Colonic mucosa (tissue), 4 donors: ENCODE measurements around the gene SPTBN1. TPM values are rescaled to one million over a fixed set of nuclear protein-coding genes. Genes with fewer than 3 reads are reported as not detected.

Experiments used
- DNase-seq: peaks from one replicate; pipeline ENCODE4 v3.0.0-alpha.2; 2020
- H3K27ac ChIP-seq: fragments of 200-600 bp; one replicate; pipeline ENCODE4 v1.8.0; 2021
- H3K27me3 ChIP-seq: fragments of 200-600 bp; one replicate; pipeline ENCODE4 v1.8.0; 2021
- H3K36me3 ChIP-seq: fragments of 200-600 bp; one replicate; pipeline ENCODE4 v1.8.0; 2021
- H3K4me1 ChIP-seq: fragments of 200-600 bp; one replicate; pipeline ENCODE4 v1.8.0; 2021; ENCODE audit warnings: mild to moderate bottlenecking
- H3K4me3 ChIP-seq: fragments of 200-600 bp; one replicate; pipeline ENCODE4 v1.8.0; 2021
- H3K9ac ChIP-seq, 2 donors: one replicate each; pipeline ENCODE4 v1.7.0; 2013; ENCODE audit warnings: control low read depth in 2 of 2, low read depth in 2 of 2, low read length in 2 of 2
- H3K9me3 ChIP-seq: fragments of 200-600 bp; one replicate; pipeline ENCODE4 v1.8.0; 2021
- intact Hi-C: fragments of 100-400 bp; cut with DNase I; formaldehyde crosslinking; loops from one replicate; pipeline ENCODE4 v1.14.1; 2022
- total RNA-seq, 2 donors: library from RNA; stranded (reverse); fragmentation: NEBNext Ultra II Directional in 1 of 2; extraction: Animal tissue kit (Norgen Biotek cat#: 25700) in 1 of 2; gene quantifications; one replicate each; pipeline ENCODE4 v1.2.1, GENCODE V29; 2021
- TF ChIP-seq, protein P1 (sequence below): fragments of 200-600 bp; IDR thresholded peaks from one replicate; pipeline ENCODE4 v1.8.0; 2022; ENCODE audit warnings: antibody characterized with exemption, mild to moderate bottlenecking
- donor health status: healthy.
- donor health status: DM: no; HTN: no; CAD: no.
- donor health status: DM: no; HTN: no; CAD: no.

Gene SPTBN1
- total RNA-seq, 2 donors from 2014 or later = 325 to 338 TPM

DNA sequence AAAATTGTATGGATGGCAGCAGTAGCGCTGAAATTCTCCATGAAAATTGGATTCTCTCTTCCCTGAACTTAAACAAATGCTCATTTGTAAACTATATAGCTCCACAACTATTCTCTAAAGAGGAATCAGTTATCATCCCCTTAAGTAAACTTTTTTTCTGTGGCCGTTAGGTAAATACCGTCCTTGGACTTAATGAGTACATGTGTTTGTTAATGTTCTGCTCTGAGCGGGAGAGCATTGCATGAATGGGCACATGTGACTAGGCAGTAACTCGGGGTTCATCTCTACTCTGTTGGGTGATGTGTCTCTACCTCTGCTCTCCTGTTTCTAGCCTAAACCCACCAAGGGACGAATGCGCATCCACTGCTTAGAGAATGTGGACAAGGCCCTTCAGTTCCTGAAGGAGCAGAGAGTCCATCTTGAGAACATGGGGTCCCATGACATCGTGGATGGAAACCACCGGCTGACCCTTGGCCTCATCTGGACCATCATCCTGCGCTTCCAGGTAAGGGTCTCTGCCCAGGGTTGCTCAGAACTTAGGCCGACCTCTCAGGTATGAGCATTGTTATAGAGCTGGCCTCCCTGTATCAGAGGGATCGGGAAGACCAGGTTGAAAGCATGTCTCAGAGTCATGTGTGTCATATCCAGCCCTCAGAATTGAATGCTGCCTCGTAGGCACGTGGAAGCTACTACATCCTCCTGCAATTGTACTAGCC is 155.9 kb downstream of the SPTBN1 start:
- TF ChIP-seq, protein P1, sequence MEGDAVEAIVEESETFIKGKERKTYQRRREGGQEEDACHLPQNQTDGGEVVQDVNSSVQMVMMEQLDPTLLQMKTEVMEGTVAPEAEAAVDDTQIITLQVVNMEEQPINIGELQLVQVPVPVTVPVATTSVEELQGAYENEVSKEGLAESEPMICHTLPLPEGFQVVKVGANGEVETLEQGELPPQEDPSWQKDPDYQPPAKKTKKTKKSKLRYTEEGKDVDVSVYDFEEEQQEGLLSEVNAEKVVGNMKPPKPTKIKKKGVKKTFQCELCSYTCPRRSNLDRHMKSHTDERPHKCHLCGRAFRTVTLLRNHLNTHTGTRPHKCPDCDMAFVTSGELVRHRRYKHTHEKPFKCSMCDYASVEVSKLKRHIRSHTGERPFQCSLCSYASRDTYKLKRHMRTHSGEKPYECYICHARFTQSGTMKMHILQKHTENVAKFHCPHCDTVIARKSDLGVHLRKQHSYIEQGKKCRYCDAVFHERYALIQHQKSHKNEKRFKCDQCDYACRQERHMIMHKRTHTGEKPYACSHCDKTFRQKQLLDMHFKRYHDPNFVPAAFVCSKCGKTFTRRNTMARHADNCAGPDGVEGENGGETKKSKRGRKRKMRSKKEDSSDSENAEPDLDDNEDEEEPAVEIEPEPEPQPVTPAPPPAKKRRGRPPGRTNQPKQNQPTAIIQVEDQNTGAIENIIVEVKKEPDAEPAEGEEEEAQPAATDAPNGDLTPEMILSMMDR = no peak
- DNase-seq = no peak
- Histone ChIP-seq H3K9me3 (no peaks in the 10 kb centered on the region), H3K36me3 (no peaks in the 10 kb centered on the region), H3K4me3 (no peak overlapping the region), H3K9ac (no peak overlapping the region), H3K4me1 (peaks cover 5% of the 10 kb centered on the region), H3K27me3 (no peaks in the 10 kb centered on the region), H3K27ac (no peak overlapping the region)
- intact Hi-C loops = no loop called here

DNA sequence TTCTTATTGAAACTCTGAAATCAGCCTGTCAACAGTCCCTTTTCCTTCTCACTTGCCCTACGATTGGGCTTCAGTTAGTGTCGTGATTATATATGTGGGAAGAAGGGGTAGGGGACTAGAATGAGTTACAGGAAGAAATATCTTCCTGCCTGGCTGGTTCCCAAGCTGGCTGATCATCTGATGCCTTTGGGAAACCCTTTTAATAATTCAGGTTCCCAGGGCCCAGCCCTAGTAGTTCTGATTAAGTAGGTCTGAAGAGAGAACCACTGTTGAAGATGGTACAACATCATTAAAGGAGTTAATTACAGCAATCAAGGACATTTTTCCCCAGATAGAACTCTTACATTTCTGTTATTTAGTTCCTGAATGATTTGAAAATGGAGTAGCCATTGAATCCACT is 157.3 kb downstream of the SPTBN1 start:
- TF ChIP-seq, protein P1 = no peak
- Histone ChIP-seq H3K36me3 (no peaks in the 10 kb centered on the region), H3K27me3 (no peaks in the 10 kb centered on the region), H3K27ac (no peak overlapping the region), H3K4me1 (peaks cover 5% of the 10 kb centered on the region), H3K9me3 (no peaks in the 10 kb centered on the region), H3K9ac (no peak overlapping the region), H3K4me3 (no peak overlapping the region)
- intact Hi-C loops = no loop called here
- DNase-seq = no peak

DNA sequence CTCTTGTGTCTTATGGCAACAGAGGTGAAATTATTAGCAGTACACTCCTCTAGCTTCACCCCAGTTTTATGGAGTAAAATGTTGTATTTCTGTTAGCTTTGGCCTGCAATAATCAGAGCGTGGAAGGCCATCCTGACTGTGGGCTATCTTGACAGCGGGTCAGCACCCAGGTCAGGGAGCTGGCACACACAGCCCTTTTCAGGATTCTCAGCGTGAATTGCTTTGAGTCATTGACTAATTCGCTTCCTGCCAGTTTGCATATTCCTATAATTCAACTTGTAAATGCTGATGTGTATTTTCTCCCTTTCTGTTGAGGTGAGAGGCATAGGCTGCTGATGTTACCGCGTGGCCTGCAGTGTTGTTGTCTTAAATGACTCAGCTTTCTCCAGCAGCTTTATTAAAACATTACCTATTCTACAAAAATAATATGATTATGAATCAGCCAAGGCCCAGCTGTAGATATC is 157.7 kb downstream of the SPTBN1 start:
- Histone ChIP-seq H3K36me3 (no peaks in the 10 kb centered on the region), H3K9ac (no peak overlapping the region), H3K4me3 (no peak overlapping the region), H3K4me1 (peaks cover 5% of the 10 kb centered on the region), H3K9me3 (no peaks in the 10 kb centered on the region), H3K27me3 (no peaks in the 10 kb centered on the region), H3K27ac (no peak overlapping the region)
- TF ChIP-seq, protein P1 = no peak
- no peak for DNase-seq
- intact Hi-C loops = no loop called here

DNA sequence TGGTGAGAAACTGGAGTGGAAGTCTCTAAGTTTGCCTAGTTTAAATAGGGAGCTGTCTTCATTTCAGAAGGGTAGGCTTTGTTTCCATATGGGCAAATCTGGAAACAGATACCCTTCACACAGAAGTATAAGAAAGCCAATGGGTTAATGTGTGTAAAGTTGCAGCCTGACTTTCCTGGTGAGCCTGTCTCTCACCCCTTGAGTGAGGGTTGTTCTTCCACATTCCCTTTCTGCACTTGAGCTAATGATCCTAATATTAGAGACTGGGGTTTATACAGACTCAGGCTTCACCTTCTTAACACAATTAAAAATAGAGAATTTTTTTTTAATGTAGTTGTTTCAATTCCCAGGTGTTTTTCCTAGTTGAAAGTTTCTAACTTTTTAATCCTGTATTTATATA is 158.7 kb downstream of the SPTBN1 start:
- Histone ChIP-seq H3K9me3 (no peaks in the 10 kb centered on the region), H3K36me3 (no peaks in the 10 kb centered on the region), H3K9ac (no peak overlapping the region), H3K27ac (no peak overlapping the region), H3K27me3 (no peaks in the 10 kb centered on the region), H3K4me3 (no peak overlapping the region), H3K4me1 (peaks cover 4% of the 10 kb centered on the region)
- TF ChIP-seq, protein P1 = no peak
- DNase-seq = no peak
- intact Hi-C loops = no loop called here

DNA sequence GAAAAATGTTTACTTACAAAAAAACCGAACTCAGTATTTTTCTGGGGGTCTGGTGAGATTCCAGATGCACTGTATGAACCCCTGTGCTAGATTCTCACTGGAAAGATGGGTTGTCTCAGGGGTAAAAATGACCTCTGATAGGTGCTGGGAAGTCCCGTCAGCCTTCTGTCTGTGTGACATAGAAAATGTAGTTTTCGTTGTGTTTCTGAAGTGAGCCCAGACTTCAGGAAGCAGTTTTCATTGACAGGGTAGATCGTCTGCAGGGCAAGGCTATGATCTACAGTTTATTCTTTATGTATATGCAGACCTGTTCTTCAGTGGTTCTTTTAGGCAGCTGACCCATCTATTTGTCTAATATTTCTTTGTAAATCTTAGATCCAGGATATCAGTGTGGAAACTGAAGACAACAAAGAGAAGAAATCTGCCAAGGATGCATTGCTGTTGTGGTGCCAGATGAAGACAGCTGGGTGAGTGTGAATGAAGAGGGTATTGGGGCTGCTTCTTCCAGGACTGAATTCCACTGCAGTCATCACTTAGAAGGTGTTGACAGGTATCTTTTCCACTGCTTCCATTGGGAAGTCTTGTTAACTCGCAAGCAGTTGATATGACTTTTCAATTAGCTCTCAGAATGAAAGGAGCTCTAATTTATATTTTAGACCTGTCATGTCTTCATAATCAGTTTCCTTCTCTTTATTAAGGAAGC is 159.9 kb downstream of the SPTBN1 start:
- H3K4me3 ChIP-seq = no peak overlapping the region
- intact Hi-C loops = no loop called here
- DNase-seq = no peak
- no peaks in the 10 kb centered on the region for H3K9me3 ChIP-seq
- no peak overlapping the region for H3K9ac ChIP-seq
- H3K27ac ChIP-seq = no peak overlapping the region
- no peaks in the 10 kb centered on the region for H3K27me3 ChIP-seq
- TF ChIP-seq, protein P1 = no peak
- no peaks in the 10 kb centered on the region for H3K36me3 ChIP-seq
- H3K4me1 ChIP-seq = no peaks in the 10 kb centered on the region
